SU-DHL-6 (cell line): ENCODE results near the gene IQCF5.

ENCODE experiments used
- EZH2phosphoT487 ChIP-seq: fragments of 200-600 bp; sonication (generic), shearing (Covaris generic); conservative IDR thresholded peaks from 2 replicates; pipeline ENCODE4 v1.6.1; 2018; ENCODE audit warnings: mild to moderate bottlenecking, antibody characterized with exemption, low read length, moderate library complexity, mixed read lengths
- TF ChIP-seq, protein P1 (sequence below): fragments of 200-600 bp; sonication (generic); IDR thresholded peaks from one replicate; pipeline ENCODE4 v1.5.1; 2017; ENCODE audit warnings: antibody characterized with exemption, mild to moderate bottlenecking, low read length, moderate library complexity; ENCODE audit not compliant: insufficient read depth, poor library complexity, severe bottlenecking

- TF ChIP-seq, protein P1, sequence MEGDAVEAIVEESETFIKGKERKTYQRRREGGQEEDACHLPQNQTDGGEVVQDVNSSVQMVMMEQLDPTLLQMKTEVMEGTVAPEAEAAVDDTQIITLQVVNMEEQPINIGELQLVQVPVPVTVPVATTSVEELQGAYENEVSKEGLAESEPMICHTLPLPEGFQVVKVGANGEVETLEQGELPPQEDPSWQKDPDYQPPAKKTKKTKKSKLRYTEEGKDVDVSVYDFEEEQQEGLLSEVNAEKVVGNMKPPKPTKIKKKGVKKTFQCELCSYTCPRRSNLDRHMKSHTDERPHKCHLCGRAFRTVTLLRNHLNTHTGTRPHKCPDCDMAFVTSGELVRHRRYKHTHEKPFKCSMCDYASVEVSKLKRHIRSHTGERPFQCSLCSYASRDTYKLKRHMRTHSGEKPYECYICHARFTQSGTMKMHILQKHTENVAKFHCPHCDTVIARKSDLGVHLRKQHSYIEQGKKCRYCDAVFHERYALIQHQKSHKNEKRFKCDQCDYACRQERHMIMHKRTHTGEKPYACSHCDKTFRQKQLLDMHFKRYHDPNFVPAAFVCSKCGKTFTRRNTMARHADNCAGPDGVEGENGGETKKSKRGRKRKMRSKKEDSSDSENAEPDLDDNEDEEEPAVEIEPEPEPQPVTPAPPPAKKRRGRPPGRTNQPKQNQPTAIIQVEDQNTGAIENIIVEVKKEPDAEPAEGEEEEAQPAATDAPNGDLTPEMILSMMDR, result no peak
- TF ChIP-seq EZH2phosphoT487, result no peak
Measured at GRCh38 chr3:51888463-51889105, 13.2 kb upstream of the IQCF5 start.
